PC-3 (cell line): Measurements from ENCODE around the gene TNPO1.

ENCODE experiments used
- EZH2phosphoT487 ChIP-seq: fragments of 300-600 bp; sonication (generic); IDR thresholded peaks from 2 replicates; pipeline ENCODE4 v1.6.1; 2018; ENCODE audit warnings: mild to moderate bottlenecking, antibody characterized with exemption, low read length, borderline replicate concordance
- TF ChIP-seq, protein P1 (sequence below): fragments of 300-600 bp; sonication (generic); conservative IDR thresholded peaks from 2 replicates; pipeline ENCODE4 v1.5.1; 2017; ENCODE audit warnings: antibody characterized with exemption, low read depth, mild to moderate bottlenecking, low read length

DNA sequence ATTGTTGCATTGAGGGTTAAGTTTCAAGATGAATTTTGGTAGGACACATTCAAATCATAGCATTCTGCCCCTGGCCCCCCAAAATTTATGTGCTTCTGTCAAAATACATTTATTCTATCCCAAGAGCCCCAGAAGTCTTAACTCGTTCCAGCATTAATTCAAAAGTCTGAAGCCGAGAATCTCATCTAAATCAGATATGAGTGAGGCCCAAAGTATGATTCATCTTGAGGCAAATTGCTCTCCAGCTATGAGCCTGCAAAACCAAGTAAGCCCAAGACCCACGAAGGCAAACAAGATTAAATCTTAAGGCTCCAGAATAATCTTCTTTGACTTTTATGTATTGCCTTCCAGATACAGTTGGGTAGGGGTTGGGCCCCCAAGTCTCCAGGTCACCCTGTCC lies 19.2 kb downstream of the TNPO1 start:
- TF ChIP-seq, protein P1, sequence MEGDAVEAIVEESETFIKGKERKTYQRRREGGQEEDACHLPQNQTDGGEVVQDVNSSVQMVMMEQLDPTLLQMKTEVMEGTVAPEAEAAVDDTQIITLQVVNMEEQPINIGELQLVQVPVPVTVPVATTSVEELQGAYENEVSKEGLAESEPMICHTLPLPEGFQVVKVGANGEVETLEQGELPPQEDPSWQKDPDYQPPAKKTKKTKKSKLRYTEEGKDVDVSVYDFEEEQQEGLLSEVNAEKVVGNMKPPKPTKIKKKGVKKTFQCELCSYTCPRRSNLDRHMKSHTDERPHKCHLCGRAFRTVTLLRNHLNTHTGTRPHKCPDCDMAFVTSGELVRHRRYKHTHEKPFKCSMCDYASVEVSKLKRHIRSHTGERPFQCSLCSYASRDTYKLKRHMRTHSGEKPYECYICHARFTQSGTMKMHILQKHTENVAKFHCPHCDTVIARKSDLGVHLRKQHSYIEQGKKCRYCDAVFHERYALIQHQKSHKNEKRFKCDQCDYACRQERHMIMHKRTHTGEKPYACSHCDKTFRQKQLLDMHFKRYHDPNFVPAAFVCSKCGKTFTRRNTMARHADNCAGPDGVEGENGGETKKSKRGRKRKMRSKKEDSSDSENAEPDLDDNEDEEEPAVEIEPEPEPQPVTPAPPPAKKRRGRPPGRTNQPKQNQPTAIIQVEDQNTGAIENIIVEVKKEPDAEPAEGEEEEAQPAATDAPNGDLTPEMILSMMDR = no peak
- no peak for TF ChIP-seq EZH2phosphoT487
